GM19395 (cell line): ENCODE data around the gene VGF.
A peak's percentile ranks its signal among the peaks of the same experiment; 100 is the strongest.

Source experiments
- ATAC-seq: cut with Tn5 transposase; IDR thresholded peaks from one replicate; pipeline ENCODE4 v1.9.1; 2021; ENCODE audit warnings: mild to moderate bottlenecking, moderate library complexity; ENCODE audit not compliant: unreplicated experiment

Gene VGF

DNA sequence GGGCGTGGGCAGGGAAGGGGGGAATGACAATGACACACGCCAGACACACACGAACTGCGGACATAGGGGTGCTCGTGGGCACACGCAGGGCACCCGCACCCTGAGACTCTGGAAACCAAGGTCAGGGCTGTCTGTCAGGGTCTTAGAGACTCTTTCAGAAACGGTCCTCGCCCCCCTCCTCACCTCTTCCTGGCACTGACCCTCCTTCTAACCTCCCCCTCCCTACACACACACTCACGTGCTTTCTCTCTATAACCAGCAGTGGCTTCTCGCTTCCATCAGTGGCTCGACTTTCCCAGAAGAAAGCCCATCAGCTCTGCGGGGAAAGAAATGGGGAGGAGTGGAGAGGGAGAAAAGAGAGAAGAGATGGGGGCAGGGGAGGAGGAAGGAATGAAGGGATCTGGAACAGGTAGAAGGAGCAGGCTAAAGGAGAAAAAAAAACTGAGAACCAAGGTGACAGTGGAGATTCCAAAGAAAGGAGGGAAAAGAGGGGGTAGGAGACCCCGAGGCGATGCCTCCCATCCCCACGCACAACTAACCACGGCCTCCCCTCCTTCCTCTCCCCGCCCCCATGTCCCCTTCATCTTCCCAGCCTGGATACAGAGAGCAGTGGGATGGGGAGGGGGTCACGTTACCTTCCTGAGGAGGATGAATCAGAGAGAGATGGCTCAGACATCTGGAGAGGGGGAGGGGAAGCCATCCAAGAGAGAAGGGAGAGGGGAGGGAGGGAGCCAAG, 1.7 kb upstream of the VGF start:
- no peak for ATAC-seq

DNA sequence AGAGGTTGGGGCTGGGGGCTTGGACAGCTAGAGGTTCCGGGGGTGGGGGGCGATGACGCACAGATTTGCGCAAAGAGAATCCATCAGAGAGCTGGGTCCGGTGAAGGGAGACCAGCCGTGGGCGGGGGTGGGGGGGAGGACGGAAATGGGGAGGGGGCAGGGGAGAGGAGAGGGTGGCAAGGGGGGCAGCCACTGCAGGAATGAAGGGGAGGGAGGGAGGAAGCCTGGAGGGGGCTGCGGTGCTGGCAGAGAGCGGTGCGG, 1.2 kb upstream of the VGF start:
- no peak for ATAC-seq

DNA sequence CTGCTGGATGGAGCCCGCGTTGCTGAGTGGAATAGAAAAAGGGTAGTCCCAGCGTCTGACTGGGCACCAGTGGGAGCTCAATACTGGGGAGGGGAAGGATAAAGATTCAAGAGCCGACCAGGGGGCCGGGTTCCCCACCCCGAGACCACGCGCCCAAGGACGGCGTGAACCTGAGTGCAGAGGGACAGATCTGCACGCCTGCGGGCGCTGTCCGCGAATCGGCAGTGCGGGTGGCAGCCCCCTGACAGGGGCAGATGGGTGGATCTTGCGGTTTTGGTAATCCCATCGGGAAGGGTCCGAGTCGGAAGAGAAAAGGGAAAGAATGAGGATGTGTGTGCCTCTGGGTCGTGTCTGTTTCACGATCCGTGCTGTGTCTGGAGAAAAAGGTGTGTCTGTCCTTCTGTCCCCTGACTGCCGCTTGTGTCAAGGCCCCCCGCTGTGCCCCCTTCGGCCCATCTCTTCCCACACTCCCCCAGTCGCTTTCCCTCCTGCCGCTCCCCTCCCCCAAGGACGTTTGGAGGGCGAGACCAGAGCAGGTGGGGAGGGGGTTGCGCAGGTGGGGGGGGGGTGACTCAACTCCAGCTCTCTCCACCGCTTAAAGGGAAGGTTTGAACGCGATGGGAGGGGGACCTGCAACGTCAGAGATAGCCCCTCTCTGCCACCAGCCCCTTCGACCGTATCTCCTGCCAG, 734 bp upstream of the VGF start:
- no peak for ATAC-seq

DNA sequence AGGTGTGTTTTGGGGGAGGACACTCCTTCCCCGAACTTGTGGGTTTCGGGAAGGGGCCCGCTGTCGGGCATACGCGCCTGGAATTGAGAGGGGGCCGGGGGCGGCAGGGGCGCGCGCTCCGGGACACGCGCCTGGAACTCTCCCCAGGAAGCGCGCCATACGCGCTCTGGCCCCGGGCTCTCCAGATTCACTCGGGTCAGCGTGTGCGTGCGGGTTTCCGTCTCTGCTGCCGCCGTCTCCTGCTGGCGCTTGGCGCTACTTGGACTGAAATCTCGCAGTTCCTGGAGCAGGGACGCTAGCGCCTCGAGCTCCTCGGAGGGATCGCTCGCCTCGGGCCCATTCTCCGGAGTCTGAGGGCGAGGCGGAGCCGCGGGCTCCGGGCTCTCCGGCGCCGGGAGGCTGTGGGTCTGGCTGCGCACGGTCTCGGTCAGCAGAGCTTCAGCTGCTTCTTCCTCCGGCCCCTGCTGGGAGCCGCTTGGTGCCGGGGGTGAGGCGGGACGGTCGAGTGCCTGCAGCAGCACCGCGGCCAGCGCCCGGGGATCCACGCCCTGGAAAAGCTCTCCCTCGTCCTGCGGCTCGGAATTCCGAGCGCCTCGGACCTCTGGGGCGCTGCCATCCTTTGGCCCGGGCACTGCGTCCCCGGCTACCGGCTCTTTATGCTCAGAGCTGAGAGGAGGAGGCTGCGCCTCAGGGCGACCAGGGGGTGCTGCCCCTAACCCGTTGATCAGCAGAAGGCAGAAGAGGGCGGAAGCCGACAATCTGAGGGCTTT, 1.1 kb downstream of the VGF start:
- ATAC-seq: no peak

DNA sequence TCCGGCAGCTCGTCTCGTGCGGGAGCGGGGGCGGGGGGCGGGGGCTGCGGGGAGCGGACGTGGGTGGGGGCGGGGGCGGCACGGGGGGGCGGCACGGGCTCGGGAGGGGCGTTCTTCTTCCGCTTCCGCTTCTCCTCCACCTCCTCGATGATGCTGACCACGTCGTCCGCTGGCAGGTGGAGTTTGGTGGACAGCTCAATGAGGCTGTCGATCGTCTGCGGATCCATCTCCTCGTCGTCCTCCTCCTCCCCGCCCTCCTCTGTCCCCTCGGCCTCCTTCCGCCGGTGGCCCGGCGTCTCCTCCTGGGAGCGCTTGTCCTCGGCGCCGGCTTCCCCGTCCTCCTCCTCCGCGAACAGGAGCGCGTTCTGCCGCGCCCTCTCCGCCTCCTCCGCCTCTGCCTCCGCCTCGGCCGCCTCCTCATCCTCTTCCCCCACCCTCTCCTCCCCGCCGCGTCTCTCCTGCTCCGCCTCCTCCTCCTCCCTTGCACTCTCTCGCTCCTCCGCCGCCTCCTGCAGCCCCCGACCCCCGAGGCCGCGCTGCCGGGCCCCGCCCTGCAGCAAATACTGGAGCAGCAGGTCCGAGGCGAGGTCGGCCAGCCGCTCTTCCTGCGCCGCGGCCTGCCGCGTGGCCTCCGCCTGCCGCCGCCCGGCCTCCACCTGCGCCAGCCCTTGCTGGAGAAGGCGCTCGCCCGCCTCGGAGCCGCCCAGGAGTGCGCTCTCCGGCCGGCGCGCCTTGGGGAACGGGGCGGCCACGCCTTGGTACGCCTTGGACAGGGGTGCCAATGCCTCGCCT, 1.9 kb downstream of the VGF start:
- ATAC-seq: no peak

DNA sequence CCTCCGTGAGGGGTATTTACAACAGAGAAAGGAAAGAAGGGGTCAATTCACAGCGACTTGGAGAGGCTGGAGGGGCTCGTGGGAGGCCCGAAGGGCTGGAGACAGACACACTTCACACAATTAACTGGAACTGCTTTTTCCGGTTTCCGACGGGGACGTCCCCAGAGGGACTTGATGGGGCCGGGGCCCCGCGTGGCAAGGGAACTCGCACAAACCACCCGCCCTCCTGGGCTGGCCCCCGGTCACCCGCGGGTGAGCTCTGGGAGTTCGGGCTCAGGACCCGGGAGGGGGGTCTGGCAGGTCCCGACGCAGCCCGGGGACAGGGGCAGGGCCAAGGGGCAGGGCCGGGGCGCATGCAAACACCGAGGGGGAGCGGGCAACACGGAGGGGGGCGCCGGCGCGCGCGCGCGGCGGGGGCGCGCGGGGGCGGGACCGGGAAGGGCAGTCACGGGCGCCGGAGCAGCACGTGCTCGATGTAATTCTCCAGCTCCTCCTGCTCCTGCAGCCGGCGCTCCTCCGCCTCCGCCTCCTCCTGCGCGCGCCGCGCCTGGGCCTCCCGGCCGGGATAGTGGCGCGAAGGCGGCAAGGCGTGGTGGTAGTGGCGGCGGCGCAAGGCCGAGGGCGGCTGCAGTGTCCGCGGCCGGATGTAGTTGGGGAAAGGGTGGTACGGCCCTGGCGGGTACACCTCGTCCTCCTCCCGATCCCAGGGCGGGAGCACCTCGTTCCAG, 2.7 kb downstream of the VGF start:
- ATAC-seq: no peak

DNA sequence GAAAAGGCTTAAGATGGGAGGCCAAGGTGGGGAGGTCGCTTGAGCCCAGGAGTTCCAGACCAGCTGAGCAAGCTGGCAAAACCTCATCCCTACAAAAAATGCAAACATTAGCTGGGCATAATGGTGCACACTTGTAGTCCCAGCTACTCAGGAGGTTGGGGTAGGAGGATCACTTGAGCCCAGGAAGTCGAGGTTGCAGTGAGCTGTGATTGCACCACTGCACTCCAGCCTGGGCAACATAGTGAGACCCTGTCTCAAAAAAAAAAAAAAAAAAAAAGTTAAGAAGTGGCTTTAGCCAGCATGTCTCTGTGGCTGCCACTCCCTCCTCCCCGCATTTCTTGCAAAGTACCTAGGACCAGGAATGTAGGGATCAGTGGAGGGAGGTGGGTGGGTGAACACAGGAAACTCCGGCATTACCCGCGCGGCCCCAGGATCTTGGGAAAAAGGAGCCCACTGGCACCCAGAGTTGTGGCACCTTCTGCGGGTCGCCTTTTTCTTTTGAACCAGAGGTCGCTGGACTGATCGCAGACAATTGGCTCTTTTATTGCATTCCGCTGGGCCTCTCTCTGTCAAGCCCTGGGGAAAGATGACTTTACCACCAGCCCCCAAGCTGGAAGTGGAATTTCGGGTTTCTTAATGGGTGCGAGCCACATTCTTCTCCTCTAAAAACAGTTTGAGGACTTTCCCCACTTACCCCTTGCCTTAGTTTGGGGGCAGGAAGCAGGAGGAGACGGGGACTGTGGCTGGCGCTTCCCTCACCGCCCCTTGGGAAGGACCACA, 3.5 kb downstream of the VGF start:
- no peak for ATAC-seq

DNA sequence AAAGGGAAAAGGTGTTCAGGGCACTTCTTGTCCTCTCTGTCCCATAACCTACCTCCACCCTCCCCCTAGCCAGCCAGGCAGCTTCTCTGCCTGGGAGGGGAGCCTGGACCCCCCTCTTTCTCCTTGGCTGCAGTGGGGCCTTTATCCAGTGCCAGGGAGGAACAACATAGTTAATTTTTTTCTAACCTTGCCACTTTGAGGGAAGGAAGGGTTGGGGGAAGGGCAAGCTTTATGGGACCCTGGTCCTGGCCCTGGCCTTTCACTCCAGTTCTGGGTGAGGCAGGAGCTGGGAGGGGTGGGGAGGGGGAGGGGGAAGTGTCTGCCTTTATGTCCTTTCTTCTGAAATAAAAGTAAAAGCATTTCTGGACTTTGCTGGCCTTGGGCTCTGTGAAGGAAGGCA, 4.5 kb downstream of the VGF start:
- no peak for ATAC-seq

DNA sequence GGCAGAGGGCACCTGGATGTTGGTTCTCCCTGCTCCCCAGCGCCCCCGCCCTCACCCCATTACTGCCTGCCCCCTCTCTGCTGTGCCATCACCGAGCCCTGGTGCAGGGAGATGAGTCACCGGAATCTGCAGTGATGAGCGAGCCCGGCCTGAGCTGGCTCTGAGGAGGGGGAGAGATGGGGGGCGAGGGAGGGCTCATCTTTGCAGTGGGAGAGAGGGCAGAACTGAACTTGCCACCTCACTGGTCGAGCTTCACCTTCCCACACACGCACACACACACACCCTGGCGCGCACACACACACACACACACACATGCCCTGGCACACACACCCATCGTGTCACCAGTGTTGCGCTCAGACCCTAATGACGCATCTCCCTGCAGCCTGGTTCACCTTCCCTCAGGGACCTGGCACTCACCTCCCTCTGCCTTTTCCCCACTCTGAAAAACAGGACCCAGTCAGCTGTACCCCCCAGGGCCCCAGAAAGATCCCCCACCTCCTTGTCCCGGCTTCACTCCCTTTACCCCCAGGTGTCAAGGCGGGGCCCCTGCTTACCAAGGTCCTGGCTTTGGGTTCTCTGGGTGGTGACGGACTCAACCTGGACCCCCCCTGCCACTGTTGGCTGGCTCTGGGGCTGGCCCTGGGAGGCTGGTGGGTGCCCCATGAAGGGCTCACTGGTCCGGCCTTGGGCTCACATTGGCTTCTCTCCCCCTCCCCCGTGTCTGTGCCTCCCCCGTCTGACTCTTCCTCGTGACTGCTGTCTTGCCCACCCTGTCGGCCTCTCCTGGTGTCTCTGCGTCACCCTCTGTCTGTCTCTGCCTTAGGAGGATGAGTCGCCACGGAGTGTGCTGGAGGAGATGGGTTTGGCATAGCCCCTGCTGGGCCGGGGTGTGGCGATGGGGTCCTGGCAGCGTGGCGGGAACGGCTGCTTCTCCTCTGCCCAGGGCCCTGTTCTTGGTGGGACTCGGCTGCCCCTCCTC, 5.4 kb downstream of the VGF start:
- no peak for ATAC-seq

DNA sequence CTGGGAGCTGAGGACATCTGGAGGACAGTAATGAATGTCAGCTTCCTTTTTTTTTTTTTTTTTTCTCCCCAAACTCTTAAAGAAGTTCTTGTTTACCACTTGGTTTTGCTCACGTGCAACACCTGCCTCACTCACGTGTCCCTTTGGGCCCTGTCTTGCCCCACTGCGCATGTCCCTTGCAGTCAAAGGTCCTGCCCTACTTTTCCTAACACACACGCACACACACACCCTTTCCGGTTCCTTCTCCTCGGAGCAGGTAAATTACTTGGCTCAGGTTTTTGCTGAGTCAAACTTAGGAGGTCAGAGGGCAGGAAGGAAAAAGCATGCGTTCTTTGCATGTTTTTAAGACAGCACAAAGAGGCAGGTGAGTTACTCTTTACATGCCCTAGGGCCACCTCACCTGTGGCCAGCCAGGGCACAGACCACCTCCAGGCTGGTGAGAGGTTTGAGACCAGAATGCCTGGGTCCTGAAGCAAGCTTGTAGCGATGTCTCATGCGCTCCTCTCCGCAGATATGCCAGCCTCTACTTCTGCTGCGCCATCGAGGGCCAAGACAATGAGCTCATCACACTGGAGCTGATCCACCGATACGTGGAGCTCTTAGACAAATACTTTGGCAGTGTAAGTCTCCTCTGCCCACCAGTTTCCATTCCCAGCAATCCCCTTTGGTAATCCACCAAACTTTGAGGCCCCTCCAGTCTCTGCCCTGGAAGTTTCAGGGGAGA, 8.3 kb downstream of the VGF start:
- no peak for ATAC-seq

DNA sequence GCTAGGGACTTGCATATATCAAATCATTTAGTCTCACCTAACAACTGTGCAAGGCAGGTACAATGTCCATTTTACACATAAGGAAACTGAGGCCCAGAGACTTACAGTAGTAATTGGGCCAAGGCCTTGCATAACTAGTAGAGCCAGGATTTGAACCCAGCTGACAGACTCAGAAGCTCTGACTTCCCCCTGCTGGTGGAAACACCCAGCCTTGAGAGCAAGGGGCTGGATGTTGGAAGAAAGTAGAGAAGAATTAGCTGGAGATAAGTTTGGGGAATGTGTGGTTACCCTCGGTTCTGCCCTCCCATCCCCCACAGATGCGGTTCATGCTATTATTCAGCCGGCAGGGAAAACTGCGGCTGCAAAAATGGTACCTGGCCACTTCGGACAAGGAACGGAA, 9.1 kb downstream of the VGF start:
- ATAC-seq: no peak

DNA sequence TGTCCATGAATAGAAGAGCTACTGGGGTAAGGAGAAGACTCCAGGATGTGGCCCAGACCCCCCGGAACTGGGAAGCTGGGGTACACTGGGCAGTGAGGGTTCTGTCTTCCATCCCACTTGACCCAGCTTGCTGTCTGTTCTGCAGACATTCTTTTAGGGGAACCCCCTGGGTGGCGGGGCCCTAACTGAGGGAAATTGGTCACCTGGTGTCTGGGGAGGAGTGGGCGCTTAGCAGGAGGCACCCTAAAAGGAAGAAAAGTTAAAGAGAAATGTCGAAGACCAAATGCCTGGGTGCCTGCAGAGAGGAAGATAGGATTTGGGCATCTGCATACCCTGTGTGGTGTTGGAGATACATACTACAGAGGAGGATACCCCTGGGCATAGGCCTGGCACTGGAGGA, 10.1 kb downstream of the VGF start:
- ATAC-seq: no peak

DNA sequence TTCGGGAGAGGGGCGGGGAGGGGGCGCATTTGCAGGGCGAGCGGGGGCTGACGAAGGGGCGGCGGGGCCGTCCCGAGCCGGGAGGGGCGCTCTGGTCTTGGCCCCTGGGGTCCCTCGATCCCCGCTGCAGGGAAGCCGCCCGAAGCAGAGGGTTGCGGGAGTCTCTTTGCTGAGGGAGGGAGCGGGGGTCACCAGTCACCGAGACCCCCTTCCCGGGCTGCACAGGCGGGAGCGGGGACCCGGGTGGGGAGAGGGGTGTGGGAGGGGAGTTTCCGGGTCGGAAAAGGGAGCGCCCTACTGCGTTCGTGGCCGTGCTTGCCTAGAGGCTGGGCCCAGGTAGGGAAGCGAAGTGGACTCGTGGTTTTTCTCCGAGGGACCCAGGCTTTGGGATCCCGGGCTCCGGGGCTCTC, 10.7 kb downstream of the VGF start:
- ATAC-seq: no peak

DNA sequence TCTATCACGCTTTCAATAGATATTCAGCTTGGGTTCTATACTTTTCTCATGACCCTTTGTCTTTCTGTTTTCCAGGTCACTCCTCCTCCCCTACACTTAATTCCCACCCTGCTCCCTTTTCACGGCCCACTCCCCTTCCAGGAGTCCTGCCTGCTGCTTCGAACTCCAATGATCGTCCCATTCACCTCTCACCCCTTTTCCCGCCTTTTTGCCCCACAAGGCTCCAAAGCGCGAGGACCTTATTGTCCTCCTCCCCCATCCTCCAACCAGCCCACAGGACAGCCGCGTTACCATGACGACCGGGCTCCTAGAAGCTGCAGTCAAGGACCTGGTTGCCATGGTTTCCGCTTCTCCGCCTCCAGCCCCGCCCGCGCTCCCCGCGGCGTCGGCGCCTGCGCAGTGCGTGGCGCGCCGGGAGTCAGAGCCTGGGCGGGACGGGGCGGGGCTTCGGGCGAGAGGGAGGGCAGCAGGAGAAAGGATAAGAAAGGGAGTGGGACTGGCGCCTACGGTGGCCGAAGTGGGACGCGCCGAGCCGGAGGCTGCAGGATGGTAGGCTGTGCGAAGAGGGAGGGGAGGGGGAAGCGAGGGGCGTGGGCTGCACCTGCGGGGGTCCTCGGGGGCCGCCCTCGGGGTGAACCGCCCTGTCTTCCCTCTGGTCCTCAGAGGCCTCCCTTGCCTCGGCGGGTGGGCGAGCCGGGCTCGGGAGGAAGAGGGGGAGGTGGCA, 11.2 kb downstream of the VGF start, which contains the start of gene AP1S1:
Gene AP1S1, plus strand, starts transcription at position 508 of the 724 bp plus-strand sequence. Its CDS starts 39 bp downstream, at position 547.
- ATAC-seq: peak; percentile 78

DNA sequence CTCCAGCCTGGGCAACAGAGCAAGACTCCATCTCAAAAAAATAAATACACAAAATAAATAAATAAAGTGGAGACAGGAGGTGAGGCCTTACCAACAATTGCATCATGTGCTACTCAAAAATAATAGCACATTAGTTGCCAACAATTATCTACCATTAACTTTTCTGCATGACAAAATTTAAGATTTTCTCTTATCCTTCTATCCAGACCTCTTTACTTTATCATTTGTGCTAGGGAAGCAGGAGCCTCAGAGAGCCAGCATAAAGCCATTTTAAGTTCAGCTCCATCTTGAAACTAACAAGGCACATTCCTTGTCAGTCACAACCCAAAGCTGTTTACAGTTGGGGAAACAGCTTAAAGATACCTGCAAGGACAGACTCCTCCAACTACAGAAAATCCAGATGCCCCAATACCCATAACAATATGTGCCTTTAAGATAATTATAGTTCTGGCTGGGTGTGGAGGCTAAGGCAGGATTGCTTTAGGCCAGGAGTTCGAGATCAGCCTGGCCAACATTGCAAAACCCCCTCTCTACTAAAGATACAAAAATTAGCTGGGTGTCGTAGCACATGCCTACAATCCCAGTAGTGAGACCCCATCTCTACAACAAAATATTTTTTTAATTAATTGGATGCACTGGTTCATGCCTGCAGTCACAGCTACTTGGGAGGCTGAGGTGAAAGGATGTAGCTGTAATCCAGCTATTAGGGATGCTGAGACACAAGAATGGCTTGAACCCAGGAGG, 13.3 kb downstream of the VGF start:
- no peak for ATAC-seq

DNA sequence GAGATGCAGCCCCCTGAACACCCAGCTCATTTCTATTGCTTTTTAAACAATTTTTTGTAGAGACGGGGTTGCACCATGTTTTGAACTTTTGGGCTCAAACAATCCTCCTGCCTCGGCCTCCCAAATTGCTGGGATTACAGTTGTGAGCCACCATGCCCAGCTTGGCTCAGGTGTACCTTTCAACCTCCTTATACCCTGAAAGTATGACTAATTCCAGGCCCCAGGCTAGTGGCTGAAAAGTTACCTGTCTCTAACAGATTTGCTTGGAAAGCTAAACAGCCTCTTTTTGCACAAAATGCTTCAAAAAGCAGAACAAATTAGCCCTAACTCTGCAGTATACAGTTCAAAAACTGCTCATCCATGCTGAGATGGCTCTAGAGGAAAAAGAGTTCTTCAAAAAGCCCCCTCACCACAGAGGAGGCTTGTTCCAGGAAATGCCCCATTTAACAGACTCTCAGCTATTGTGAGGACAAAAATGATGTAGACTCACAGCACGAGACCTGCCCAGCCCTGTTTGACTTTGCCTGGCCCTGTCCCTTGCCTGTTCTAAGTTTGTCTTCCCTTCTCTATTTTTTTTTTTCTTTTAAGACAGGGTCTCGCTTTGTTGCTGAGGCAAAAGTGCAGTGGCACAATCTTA, 24.5 kb downstream of the VGF start:
- no peak for ATAC-seq
